ENCODE data around the gene LRRN2. TPM values are rescaled to one million over a fixed set of nuclear protein-coding genes. Genes with fewer than 3 reads are reported as not detected.

Gene LRRN2
- polyA plus RNA-seq, 1 of the 3 experiments (the other 2 are of a cell fraction), result not detected

GRCh38 chr1:204705493-204705811 lies 19.9 kb upstream of the LRRN2 start:
- POLR2A ChIA-PET, result no interaction called here
- CTCF ChIA-PET, result interaction anchor here (1.1 to 2.4 kb wide), 3 partner anchors 11 to 102 kb away, joined by 3 to 7 read pairs (median 5); no protein-coding TSS in a partner anchor

GRCh38 chr1:204704794-204705492 lies 19.4 kb upstream of the LRRN2 start:
- 69% methylated on average over 4 of the region's 4 CpGs for WGBS (ENCODE audit: low lambda C conversion rate)
- Histone ChIP-seq H3K27me3 (ENCODE audit: insufficient read depth) (no peaks in the 10 kb centered on the region; the same call in 1 of the 2 replicates), H3K4me3 (ENCODE audit: low read depth in 2 of 2, low read length in 1 of 2) (no peak overlapping the region), H3K79me2 (ENCODE audit: insufficient read depth) (no peaks in the 10 kb centered on the region), H3K9me3 (no peaks in the 10 kb centered on the region), H4K20me1 (ENCODE audit: insufficient read depth) (no peaks in the 10 kb centered on the region), H3K4me2 (no peak overlapping the region), H3K36me3 (replicated peaks in 1 of 2; ENCODE audit: control insufficient read depth in 1 of 2, insufficient read depth in 2 of 2, low read length in 1 of 2) (no peaks in the 10 kb centered on the region), H3K9me2 (no peaks in the 10 kb centered on the region), H3K4me1 (ENCODE audit: control insufficient read depth in 1 of 2, insufficient read depth in 2 of 2, low read depth in 1 of 2, low read length in 1 of 2) (no peaks in the 10 kb centered on the region), H2AFZ (ENCODE audit: low read depth) (no peak overlapping the region), H3K27ac (ENCODE audit: low read depth in 2 of 2, low read length in 1 of 2) (no peak overlapping the region), H3K9ac (no peak overlapping the region), H3F3A (replicated peaks; ENCODE audit: insufficient read depth) (no peaks in the 10 kb centered on the region)
- ChIA-PET CTCF (interaction anchor here (0.7 to 2.4 kb wide), 4 partner anchors 10 to 237 kb away, joined by 3 to 7 read pairs (median 4); no protein-coding TSS in a partner anchor), POLR2A (no interaction called here)
- DNase-seq, result no peak
- TF ChIP-seq GABPA (IDR thresholded peaks at IDR 0.05; ENCODE audit: low read depth), result no peak

More at GRCh38 chr1:204705493-204705811, 19.9 kb upstream of the LRRN2 start:
- no peak overlapping the region for H3K4me3 ChIP-seq (ENCODE audit: low read depth in 2 of 2, low read length in 1 of 2)
- H3K9me3 ChIP-seq, result no peaks in the 10 kb centered on the region
- no peaks in the 10 kb centered on the region for H3K4me1 ChIP-seq (ENCODE audit: control insufficient read depth in 1 of 2, insufficient read depth in 2 of 2, low read depth in 1 of 2, low read length in 1 of 2)
- no peak overlapping the region for H2AFZ ChIP-seq (ENCODE audit: low read depth)
- TF ChIP-seq CHD2 (IDR thresholded peaks at IDR 0.05; ENCODE audit: low read length, partially characterized antibody), result no peak
- TF ChIP-seq MAX (IDR thresholded peaks at IDR 0.05; ENCODE audit: low read depth), result no peak
- TF ChIP-seq RFX5 (IDR thresholded peaks at IDR 0.05; ENCODE audit: low read length), result no peak
- no peak for TF ChIP-seq TEAD4 (IDR thresholded peaks at IDR 0.05; ENCODE audit: borderline replicate concordance, insufficient read depth)
- TF ChIP-seq ELF1 (IDR thresholded peaks at IDR 0.05), result no peak
- TF ChIP-seq SMC3 (IDR thresholded peaks at IDR 0.05; ENCODE audit: low read depth, low read length), result no peak
- 31% methylated on average over 4 of the region's 5 CpGs for WGBS (ENCODE audit: low lambda C conversion rate)
- H3K4me2 ChIP-seq, result no peak overlapping the region
- no peak for DNase-seq
- H3K36me3 ChIP-seq (replicated peaks in 1 of 2; ENCODE audit: control insufficient read depth in 1 of 2, insufficient read depth in 2 of 2, low read length in 1 of 2), result no peaks in the 10 kb centered on the region
- no peak overlapping the region for H3K9ac ChIP-seq
- H3K27me3 ChIP-seq (ENCODE audit: insufficient read depth), result no peaks in the 10 kb centered on the region; the same call in 1 of the 2 replicates
- H4K20me1 ChIP-seq (ENCODE audit: insufficient read depth), result no peaks in the 10 kb centered on the region
- H3K9me2 ChIP-seq, result no peaks in the 10 kb centered on the region
- no peaks in the 10 kb centered on the region for H3F3A ChIP-seq (replicated peaks; ENCODE audit: insufficient read depth)
- no peak overlapping the region for H3K27ac ChIP-seq (ENCODE audit: low read depth in 2 of 2, low read length in 1 of 2)
- no peaks in the 10 kb centered on the region for H3K79me2 ChIP-seq (ENCODE audit: insufficient read depth)

- DNase-seq, result no peak
- WGBS (ENCODE audit: low lambda C conversion rate), result 41% methylated on average over 10 of the region's 16 CpGs
- Histone ChIP-seq H4K20me1 (ENCODE audit: insufficient read depth) (no peaks in the 10 kb centered on the region), H3K4me3 (ENCODE audit: low read depth in 2 of 2, low read length in 1 of 2) (no peak overlapping the region), H3F3A (replicated peaks; ENCODE audit: insufficient read depth) (no peaks in the 10 kb centered on the region), H3K9ac (no peak overlapping the region), H3K9me2 (no peaks in the 10 kb centered on the region), H2AFZ (ENCODE audit: low read depth) (no peak overlapping the region), H3K36me3 (replicated peaks in 1 of 2; ENCODE audit: control insufficient read depth in 1 of 2, insufficient read depth in 2 of 2, low read length in 1 of 2) (no peaks in the 10 kb centered on the region), H3K79me2 (ENCODE audit: insufficient read depth) (no peaks in the 10 kb centered on the region), H3K4me2 (no peak overlapping the region), H3K27ac (ENCODE audit: low read depth in 2 of 2, low read length in 1 of 2) (no peak overlapping the region), H3K27me3 (ENCODE audit: insufficient read depth) (no peaks in the 10 kb centered on the region; the same call in 1 of the 2 replicates), H3K4me1 (ENCODE audit: control insufficient read depth in 1 of 2, insufficient read depth in 2 of 2, low read depth in 1 of 2, low read length in 1 of 2) (no peaks in the 10 kb centered on the region), H3K9me3 (no peaks in the 10 kb centered on the region)
- TF ChIP-seq RFX5 (IDR thresholded peaks at IDR 0.05; ENCODE audit: low read length) (no peak), MXI1 (IDR thresholded peaks at IDR 0.05; ENCODE audit: low read depth, low read length) (no peak), EZH2phosphoT487 (IDR thresholded peaks at IDR 0.05; ENCODE audit: borderline replicate concordance, low read depth) (no peak), USF2 (IDR thresholded peaks at IDR 0.05; ENCODE audit: borderline replicate concordance, low read depth, low read length) (no peak), GATA2 (CRISPR knock-in tag; IDR thresholded peaks at IDR 0.05) (no peak), RCOR1 (IDR thresholded peaks at IDR 0.05; ENCODE audit: low read length) (no peak), FOXJ3 (CRISPR knock-in tag; IDR thresholded peaks at IDR 0.05) (no peak), GABPA (IDR thresholded peaks at IDR 0.05; ENCODE audit: low read depth) (no peak), TAF1 (IDR thresholded peaks at IDR 0.05; ENCODE audit: borderline replicate concordance, low read depth, low read length) (no peak), ELF1 (IDR thresholded peaks at IDR 0.05) (no peak), YY1 (IDR thresholded peaks at IDR 0.05; ENCODE audit: low read depth) (no peak), CTCF (IDR thresholded peaks at IDR 0.05) (no peak), EP300 (IDR thresholded peaks at IDR 0.05; ENCODE audit: borderline replicate concordance in 1 of 2, low read depth in 1 of 2, low read length in 1 of 2) (no peak)
- CTCF ChIA-PET, result interaction anchor here (0.6 to 2.4 kb wide), 4 partner anchors 43 to 298 kb away, joined by 3 to 7 read pairs (median 4); no protein-coding TSS in a partner anchor
- POLR2A ChIA-PET, result no interaction called here
These were observed 18.5 kb upstream of the LRRN2 start for GRCh38 chr1:204703826-204704612.
